Measurements from ENCODE around the gene ADGRL1.

- TF ChIP-seq BHLHE40 (IDR thresholded peaks at IDR 0.05; ENCODE audit: borderline replicate concordance), result no peak
- TF ChIP-seq ELF4 (IDR thresholded peaks at IDR 0.05), result no peak
- TF ChIP-seq FOXM1 (IDR thresholded peaks at IDR 0.05; ENCODE audit: borderline replicate concordance), result no peak
- no peak for TF ChIP-seq CTBP1 (IDR thresholded peaks at IDR 0.05; ENCODE audit: borderline replicate concordance)
- TF ChIP-seq SP1 (IDR thresholded peaks at IDR 0.05), result no peak
- TF ChIP-seq SUZ12 (IDR thresholded peaks at IDR 0.05), result no peak
- no peak for TF ChIP-seq FOXA1 (IDR thresholded peaks at IDR 0.05)
These were observed 64.9 kb downstream of the ADGRL1 start for GRCh38 chr19:14141041-14141440.

All from HEK293T (cell line).